ENCODE measurements around the gene AFTPH. TPM values are rescaled to one million over a fixed set of nuclear protein-coding genes. Genes with fewer than 3 reads are reported as not detected.

AFTPH gene
- total RNA-seq, 4 donors from 2014 or later, result 27.7 to 50.3 (median 38.1) TPM

DNA sequence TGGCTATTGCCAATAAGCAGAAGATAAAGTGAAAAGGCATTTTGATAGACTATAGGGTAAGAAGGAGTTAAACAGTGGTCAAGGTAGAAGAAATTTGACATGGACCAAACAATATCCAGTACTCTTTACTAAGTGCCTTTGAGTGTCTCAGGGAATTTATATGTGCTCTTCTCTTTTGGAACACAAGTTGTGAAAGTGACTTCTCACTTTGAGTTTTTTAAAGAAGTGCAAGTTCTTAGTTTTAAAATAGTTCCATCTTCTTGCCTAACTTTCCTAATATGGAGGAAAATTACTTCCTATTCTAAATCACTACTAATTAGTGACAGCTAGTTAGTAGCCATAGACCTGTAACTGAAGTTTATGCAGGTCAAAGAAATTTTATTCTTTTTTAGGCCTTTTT is 63.4 kb downstream of the AFTPH start:
- Histone ChIP-seq H3K4me1 (peaks cover 0 to 6% (median 2%) of the 10 kb centered on the region in 4 donors), H3K36me3 (peaks cover 0 to 61% (median 5%) of the 10 kb centered on the region in 3 donors), H3K9me3 (no peaks in the 10 kb centered on the region), H3K4me3 (no peak overlapping the region), H3K27ac (no peak overlapping the region), H3K27me3 (no peaks in the 10 kb centered on the region)
- TF ChIP-seq CTCF (IDR thresholded peaks at IDR 0.05) (no peak), POLR2A (IDR thresholded peaks at IDR 0.05) (no peak)
- DNase-seq (ENCODE audit: low spot score in 2 of 2), result no peak

DNA sequence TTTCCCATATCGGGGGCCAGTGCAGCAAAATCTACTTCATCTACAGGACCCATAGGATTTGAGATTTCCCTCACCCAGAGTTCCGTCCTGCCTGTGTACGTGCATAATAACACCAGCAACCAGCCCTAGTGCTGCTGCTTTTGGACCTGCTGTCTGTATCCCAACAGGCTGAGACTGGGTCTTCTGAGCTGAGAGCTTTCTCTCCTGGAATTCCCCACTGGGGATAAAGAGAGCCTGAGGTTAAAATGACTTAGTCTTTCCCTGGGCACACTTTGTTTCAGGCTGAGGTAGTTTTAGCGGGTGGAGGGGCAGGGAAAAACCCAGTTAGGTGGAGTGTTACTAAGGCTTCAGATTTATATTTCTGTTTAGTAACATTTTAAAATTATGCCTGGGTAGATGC is 67.1 kb downstream of the AFTPH start:
- WGBS, 2 donors, result 85 to 91% methylated on average over 4 of the region's 4 CpGs
- Histone ChIP-seq H3K27me3 (no peaks in the 10 kb centered on the region), H3K9me3 (no peaks in the 10 kb centered on the region), H3K4me1 (peaks cover 0 to 12% (median 4%) of the 10 kb centered on the region in 4 donors), H3K4me3 (no peak overlapping the region), H3K36me3 (peaks cover 0 to 52% (median 5%) of the 10 kb centered on the region in 3 donors), H3K27ac (no peak overlapping the region)
- TF ChIP-seq POLR2A (IDR thresholded peaks at IDR 0.05), result no peak
- TF ChIP-seq CTCF (IDR thresholded peaks at IDR 0.05), result no peak
- DNase-seq (ENCODE audit: low spot score in 2 of 2), result no peak

- peaks cover 0 to 42% (median 5%) of the 10 kb centered on the region in 3 donors for H3K36me3 ChIP-seq
- WGBS, 2 donors, result 78 to 85% methylated on average over 4 of the region's 4 CpGs
- peak in 1 of 2 donors; percentile 40 for DNase-seq (ENCODE audit: low spot score in 2 of 2)
- TF ChIP-seq EP300 (IDR thresholded peaks at IDR 0.05) (peak in 1 of 2 donors; percentile 26), POLR2A (IDR thresholded peaks at IDR 0.05) (no peak)
- no peak overlapping the region for H3K4me3 ChIP-seq
- peak overlapping the region in 1 of 4 donors; percentile 29 for H3K27ac ChIP-seq
- peaks cover 0 to 7% (median 2%) of the 10 kb centered on the region in 4 donors for H3K4me1 ChIP-seq
- no peaks in the 10 kb centered on the region for H3K9me3 ChIP-seq
- H3K27me3 ChIP-seq, result no peaks in the 10 kb centered on the region
Measured at GRCh38 chr2:64593035-64593655, 69.0 kb downstream of the AFTPH start.

- 73% methylated on average over 7 of the region's 7 CpGs for whole genome bisulfite sequencing, 2 donors
- no peaks in the 10 kb centered on the region for H3K9me3 ChIP-seq
- peaks cover 0 to 7% (median 2%) of the 10 kb centered on the region in 4 donors for H3K4me1 ChIP-seq
- TF ChIP-seq CTCF (IDR thresholded peaks at IDR 0.05), result no peak
- TF ChIP-seq EP300 (IDR thresholded peaks at IDR 0.05), result no peak
- no peak for TF ChIP-seq POLR2A (IDR thresholded peaks at IDR 0.05)
- no peak overlapping the region for H3K27ac ChIP-seq
- H3K4me3 ChIP-seq, result no peak overlapping the region
- no peaks in the 10 kb centered on the region for H3K27me3 ChIP-seq
- peaks cover 0 to 37% (median 5%) of the 10 kb centered on the region in 3 donors for H3K36me3 ChIP-seq
- no peak for DNase-seq (ENCODE audit: low spot score in 2 of 2)
Measured at GRCh38 chr2:64594226-64594989, 70.3 kb downstream of the AFTPH start.

DNA sequence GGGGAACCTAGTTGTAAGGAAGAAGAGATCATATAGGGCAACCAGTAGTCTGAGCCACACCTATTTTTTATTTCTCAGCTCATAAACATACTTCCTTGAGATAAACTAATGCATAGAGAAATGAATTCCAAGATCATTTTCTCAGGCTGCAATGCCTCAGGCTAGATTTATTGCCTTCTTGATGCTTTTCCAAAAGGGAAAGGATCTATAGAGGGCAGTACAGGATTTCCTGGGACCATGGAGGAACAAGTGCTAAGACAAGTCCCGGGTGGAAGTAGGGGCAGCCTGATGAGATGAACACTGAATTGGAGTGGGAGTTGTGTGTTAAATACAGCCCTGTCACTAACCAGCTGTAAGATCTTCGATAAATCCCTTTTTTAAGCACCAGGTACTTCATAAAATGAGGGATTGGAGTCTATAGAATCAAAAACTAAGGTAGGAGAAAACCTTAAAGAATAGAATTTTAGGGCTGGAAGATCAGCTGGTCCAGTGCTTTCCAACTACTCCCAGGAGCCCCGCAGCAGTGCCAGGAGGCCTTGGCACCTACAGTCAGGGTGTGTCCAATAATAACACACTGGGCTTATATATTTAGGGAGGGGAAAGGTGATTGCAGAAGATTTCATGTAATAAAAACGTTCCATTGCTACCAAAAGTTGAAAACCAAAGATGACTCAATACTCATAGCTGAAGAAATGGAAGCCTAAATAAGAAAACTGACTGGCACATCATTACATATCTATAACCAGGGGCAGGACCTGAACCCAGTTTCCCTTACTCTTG is 71.5 kb downstream of the AFTPH start:
- TF ChIP-seq POLR2A (IDR thresholded peaks at IDR 0.05) (no peak), EP300 (IDR thresholded peaks at IDR 0.05) (no peak), CTCF (IDR thresholded peaks at IDR 0.05) (peak in 2 of 5 experiments; percentile 17 to 32)
- WGBS, 2 donors, result 49 to 55% methylated on average over 4 of the region's 4 CpGs

More for the DNA sequence above, 71.5 kb downstream of the AFTPH start:
- Histone ChIP-seq H3K27ac (no peak overlapping the region), H3K27me3 (no peaks in the 10 kb centered on the region), H3K9me3 (no peaks in the 10 kb centered on the region), H3K4me3 (no peak overlapping the region), H3K36me3 (peaks cover 0 to 30% (median 5%) of the 10 kb centered on the region in 3 donors), H3K4me1 (peaks cover 0 to 7% (median 2%) of the 10 kb centered on the region in 4 donors)
- no peak for DNase-seq (ENCODE audit: low spot score in 2 of 2)
